CD4-positive, CD25-positive, alpha-beta regulatory T cell (primary cell): ENCODE data around the gene IFNG-AS1. TPM values are rescaled to one million over a fixed set of nuclear protein-coding genes. Genes with fewer than 3 reads are reported as not detected.

Experiments used
- ATAC-seq, 2 donors: fragments of 150-1000 bp; cut with Tn5 transposase; one replicate each; pipeline ENCODE4 v1.10.0; 2021; ENCODE audit warnings: low read depth in 2 of 2, moderate number of reproducible peaks in 2 of 2, moderate library complexity in 1 of 2
- DNase-seq, 3 donors: peaks; one replicate each; pipeline versions ENCODE4 v3.0.0 to v3.0.0-alpha.2; 2012 to 2022; ENCODE audit warnings: mixed read lengths in 1 of 3
- H3K27ac ChIP-seq: one replicate; pipeline ENCODE4 v1.7.0; 2013; ENCODE audit warnings: mild to moderate bottlenecking, low read length; ENCODE audit not compliant: insufficient read depth, poor library complexity, severe bottlenecking
- H3K27me3 ChIP-seq: one replicate; pipeline ENCODE4 v1.7.0; 2013; ENCODE audit warnings: low read length; ENCODE audit not compliant: control insufficient read depth, insufficient read depth
- H3K36me3 ChIP-seq: one replicate; pipeline ENCODE4 v1.7.0; 2013; ENCODE audit warnings: mild to moderate bottlenecking, low read length, moderate library complexity; ENCODE audit not compliant: control insufficient read depth, insufficient read depth
- H3K4me1 ChIP-seq: 2 replicates; pipeline ENCODE4 v1.7.0; 2013; ENCODE audit warnings: mild to moderate bottlenecking, low read length; ENCODE audit not compliant: insufficient read depth, control insufficient read depth, poor library complexity, severe bottlenecking
- H3K4me3 ChIP-seq: one replicate; pipeline ENCODE4 v1.7.0; 2013; ENCODE audit warnings: low read depth, mild to moderate bottlenecking, low read length, moderate library complexity
- H3K9me3 ChIP-seq, 2 experiments: 1 replicate in 1 of 2; 2 replicates in 1 of 2; pipeline ENCODE4 v1.7.0; 2013; ENCODE audit warnings: low read length in 2 of 2, mild to moderate bottlenecking in 1 of 2, moderate library complexity in 1 of 2; ENCODE audit not compliant: control insufficient read depth in 2 of 2
- H3K27ac Mint-ChIP-seq, 3 donors: one replicate each; pipeline ENCODE4 v1.8.0; 2020 to 2022; ENCODE audit warnings: mild to moderate bottlenecking in 3 of 3, mixed read lengths in 3 of 3, moderate library complexity in 2 of 3
- H3K27me3 Mint-ChIP-seq: one replicate; pipeline ENCODE4 v1.8.0; 2022; ENCODE audit warnings: mild to moderate bottlenecking, mixed read lengths
- H3K36me3 Mint-ChIP-seq: one replicate; pipeline ENCODE4 v1.8.0; 2020; ENCODE audit warnings: mixed read lengths
- H3K4me1 Mint-ChIP-seq, 4 donors: one replicate each; pipeline ENCODE4 v1.8.0; 2020 to 2022; ENCODE audit warnings: mixed read lengths in 4 of 4, mild to moderate bottlenecking in 1 of 4
- H3K4me3 Mint-ChIP-seq, 4 donors: one replicate each; pipeline ENCODE4 v1.8.0; 2020 to 2022; ENCODE audit warnings: mild to moderate bottlenecking in 4 of 4, mixed read lengths in 4 of 4, moderate library complexity in 3 of 4
- H3K9me3 Mint-ChIP-seq, 7 donors: one replicate each; pipeline ENCODE4 v1.8.0; 2020 to 2022; ENCODE audit warnings: mixed read lengths in 7 of 7, mild to moderate bottlenecking in 3 of 7, moderate library complexity in 2 of 7
- polyA plus RNA-seq, 4 donors: library from polyadenylated mRNA; unstranded; fragments of 300-500 nt; fragmentation: Illumina TruSeq; gene quantifications; one replicate each; pipeline ENCODE4 v1.2.3, GENCODE V29; 2021
- total RNA-seq: library from RNA; stranded (reverse); gene quantifications from one replicate; pipeline ENCODE4 v1.2.3, GENCODE V29; 2022

IFNG-AS1 gene
- total and polyA plus RNA-seq, 5 donors from 2014 or later = 0.24 to 9.3 (median 2.5) TPM

DNA sequence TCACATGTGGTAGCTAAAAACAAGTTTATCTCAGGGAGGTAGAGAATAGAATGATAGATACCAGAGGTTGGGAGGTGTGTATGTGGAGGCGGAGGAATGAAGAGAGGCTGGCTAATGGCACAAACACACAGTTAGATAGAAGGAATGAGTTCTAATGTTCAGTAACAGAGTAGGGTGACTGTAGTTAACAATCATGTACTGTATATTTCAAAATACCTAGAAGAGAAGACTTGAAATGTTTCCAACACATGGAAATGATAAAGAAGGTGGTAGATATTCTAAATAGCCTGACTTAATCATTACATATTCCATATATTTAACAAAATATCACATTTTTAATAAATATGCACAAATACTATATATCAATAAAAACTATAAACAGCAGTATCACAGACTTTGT, 8.9 kb upstream of the IFNG-AS1 start:
- Histone ChIP-seq H3K27me3 (peaks cover 2% of the 10 kb centered on the region), H3K27ac (no peak overlapping the region), H3K4me3 (no peak overlapping the region), H3K4me1 (no peaks in the 10 kb centered on the region), H3K9me3 (no peaks in the 10 kb centered on the region), H3K36me3 (no peaks in the 10 kb centered on the region)
- H3K27me3 Mint-ChIP-seq = peaks cover 11% of the 10 kb centered on the region
- no peak for ATAC-seq
- no peaks in the 10 kb centered on the region for H3K4me1 Mint-ChIP-seq
- H3K9me3 Mint-ChIP-seq = peaks cover 0 to 9% (median 0%) of the 10 kb centered on the region in 7 donors
- no peaks in the 10 kb centered on the region for H3K36me3 Mint-ChIP-seq
- H3K27ac Mint-ChIP-seq = peak overlapping the region in 1 of 3 donors; percentile 50
- DNase-seq = no peak
- H3K4me3 Mint-ChIP-seq = no peak overlapping the region

DNA sequence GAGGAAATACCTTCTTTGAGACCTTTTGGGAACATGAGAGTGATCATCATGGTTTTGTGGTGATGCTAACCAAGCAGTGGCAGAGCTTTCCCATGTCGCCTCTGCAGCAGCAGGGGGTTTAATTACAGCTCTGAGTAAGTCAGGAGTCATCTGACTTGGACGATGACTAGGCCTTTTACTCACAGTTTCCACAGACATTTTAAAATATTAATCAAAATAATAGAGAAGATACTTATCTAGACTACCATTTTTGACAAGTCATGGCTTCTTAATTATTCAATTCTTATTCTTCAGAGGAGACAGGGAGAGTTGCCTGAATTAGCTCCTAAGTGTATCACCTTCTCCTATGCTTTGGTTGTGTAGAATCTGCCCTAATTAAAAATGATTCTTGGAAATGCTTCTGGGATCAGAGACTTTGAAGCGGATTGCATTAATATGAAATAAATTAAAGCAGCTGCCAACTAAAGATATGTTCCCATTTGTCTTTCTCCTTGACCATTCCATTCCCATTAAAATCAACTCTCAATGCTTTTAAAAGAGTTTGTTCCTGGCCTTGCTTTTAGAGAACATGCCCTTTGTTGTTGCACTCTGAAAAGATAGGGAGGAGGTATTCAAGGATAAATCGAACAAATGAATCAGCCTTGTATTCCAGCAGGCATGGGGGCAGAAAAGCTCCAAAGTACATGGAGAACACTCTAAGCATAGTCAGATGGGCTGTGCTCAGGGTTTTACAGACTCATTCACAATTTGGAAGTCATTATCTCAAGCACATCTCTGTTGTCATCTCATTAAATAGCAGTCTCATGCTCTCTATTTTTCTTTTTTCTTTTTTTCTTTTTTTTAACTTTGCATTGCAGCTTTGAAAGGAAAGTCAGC, 7.7 kb upstream of the IFNG-AS1 start:
- H3K9me3 Mint-ChIP-seq = peaks cover 0 to 9% (median 0%) of the 10 kb centered on the region in 7 donors
- H3K27me3 Mint-ChIP-seq = peaks cover 11% of the 10 kb centered on the region
- no peak overlapping the region for H3K4me3 Mint-ChIP-seq

DNA sequence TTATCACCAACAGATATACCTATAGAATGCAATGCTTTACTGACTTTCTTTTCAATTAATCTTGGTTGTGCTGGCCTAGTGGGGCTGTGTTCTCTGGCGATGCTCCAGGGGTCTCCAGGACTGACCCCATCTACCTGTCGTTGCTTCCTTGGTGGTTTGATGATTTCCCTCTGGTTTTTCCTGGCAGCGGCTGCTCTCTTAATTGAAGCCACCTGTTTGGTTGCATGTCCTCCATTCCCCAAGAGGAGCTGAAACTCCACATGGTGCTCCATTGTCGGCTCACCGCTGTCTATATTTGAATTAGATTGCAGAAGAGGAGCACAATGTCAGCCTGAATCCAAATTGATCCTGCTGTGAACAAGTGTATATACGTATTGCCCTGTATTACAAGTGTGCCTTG, 7.1 kb upstream of the IFNG-AS1 start:
- no peaks in the 10 kb centered on the region for H3K4me1 ChIP-seq
- H3K36me3 Mint-ChIP-seq = no peaks in the 10 kb centered on the region
- H3K27me3 ChIP-seq = peaks cover 2% of the 10 kb centered on the region
- H3K9me3 ChIP-seq = no peaks in the 10 kb centered on the region
- DNase-seq = no peak
- no peak overlapping the region for H3K27ac ChIP-seq
- H3K4me3 ChIP-seq = no peak overlapping the region
- H3K4me3 Mint-ChIP-seq = no peak overlapping the region
- H3K27ac Mint-ChIP-seq = no peak overlapping the region
- H3K27me3 Mint-ChIP-seq = peaks cover 11% of the 10 kb centered on the region
- no peaks in the 10 kb centered on the region for H3K36me3 ChIP-seq
- ATAC-seq = no peak
- peaks cover 0 to 2% (median 0%) of the 10 kb centered on the region in 4 donors for H3K4me1 Mint-ChIP-seq
- H3K9me3 Mint-ChIP-seq = peaks cover 0 to 11% (median 0%) of the 10 kb centered on the region in 7 donors

More for the DNA sequence above, 7.7 kb upstream of the IFNG-AS1 start:
- Mint-ChIP-seq H3K36me3 (no peaks in the 10 kb centered on the region), H3K4me1 (no peaks in the 10 kb centered on the region), H3K27ac (peak overlapping the region in 1 of 3 donors; percentile 18)
- no peak for ATAC-seq
- H3K4me1 ChIP-seq = no peaks in the 10 kb centered on the region
- peaks cover 2% of the 10 kb centered on the region for H3K27me3 ChIP-seq
- no peaks in the 10 kb centered on the region for H3K36me3 ChIP-seq
- no peak overlapping the region for H3K27ac ChIP-seq
- H3K9me3 ChIP-seq = no peaks in the 10 kb centered on the region
- no peak overlapping the region for H3K4me3 ChIP-seq
- no peak for DNase-seq

- Histone ChIP-seq H3K36me3 (no peaks in the 10 kb centered on the region), H3K9me3 (no peaks in the 10 kb centered on the region), H3K27me3 (peaks cover 2% of the 10 kb centered on the region), H3K4me1 (peaks cover 22% of the 10 kb centered on the region), H3K4me3 (no peak overlapping the region), H3K27ac (no peak overlapping the region)
- DNase-seq (no peak), ATAC-seq (no peak)
- Mint-ChIP-seq H3K27me3 (peaks cover 18% of the 10 kb centered on the region), H3K27ac (no peak overlapping the region), H3K36me3 (no peaks in the 10 kb centered on the region), H3K9me3 (peaks cover 0 to 7% (median 0%) of the 10 kb centered on the region in 7 donors), H3K4me1 (peaks cover 8 to 27% (median 14%) of the 10 kb centered on the region in 4 donors), H3K4me3 (no peak overlapping the region)
Observed at GRCh38 chr12:67986632-67987031, 2.6 kb upstream of the IFNG-AS1 start.

DNA sequence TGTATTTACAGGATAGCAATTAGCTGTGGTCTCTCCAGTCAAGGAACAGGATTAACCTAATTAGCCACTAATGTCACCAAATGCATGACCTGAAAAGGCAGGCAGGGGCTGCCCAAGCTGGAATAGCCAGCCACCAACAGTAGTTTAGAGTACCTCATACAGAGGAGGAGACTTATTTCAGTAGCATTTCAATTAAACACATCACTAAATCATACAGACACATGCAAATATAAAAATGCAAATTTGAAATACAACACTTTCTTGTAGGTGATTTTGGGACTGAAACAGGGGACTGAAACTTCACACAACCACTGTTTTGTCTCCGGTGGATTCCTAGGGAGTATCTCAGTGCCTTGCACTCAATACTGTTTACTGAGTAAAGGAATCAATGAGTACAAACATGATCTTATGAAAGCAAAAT, 636 bp upstream of the IFNG-AS1 start:
- Histone ChIP-seq H3K4me3 (no peak overlapping the region), H3K36me3 (no peaks in the 10 kb centered on the region), H3K4me1 (peaks cover 22% of the 10 kb centered on the region), H3K27me3 (peaks cover 2% of the 10 kb centered on the region), H3K9me3 (no peaks in the 10 kb centered on the region), H3K27ac (no peak overlapping the region)
- Mint-ChIP-seq H3K27ac (peak overlapping the region; percentile 47 to 68 (median 50)), H3K4me1 (peaks cover 8 to 34% (median 15%) of the 10 kb centered on the region in 4 donors), H3K27me3 (peaks cover 10% of the 10 kb centered on the region), H3K36me3 (no peaks in the 10 kb centered on the region), H3K4me3 (peak overlapping the region in 3 of 4 donors; percentile 20 to 85 (median 49)), H3K9me3 (peaks cover 0 to 7% (median 0%) of the 10 kb centered on the region in 7 donors)
- DNase-seq (no peak), ATAC-seq (no peak)

- Histone ChIP-seq H3K4me1 (peaks cover 22% of the 10 kb centered on the region), H3K36me3 (no peaks in the 10 kb centered on the region), H3K27ac (no peak overlapping the region), H3K9me3 (no peaks in the 10 kb centered on the region), H3K4me3 (peak overlapping the region; percentile 8), H3K27me3 (no peaks in the 10 kb centered on the region)
- DNase-seq = peak in 1 of 3 donors; percentile 32
- Mint-ChIP-seq H3K4me3 (peak overlapping the region; percentile 3 to 57 (median 51)), H3K9me3 (peaks cover 0 to 7% (median 0%) of the 10 kb centered on the region in 7 donors), H3K36me3 (no peaks in the 10 kb centered on the region), H3K4me1 (peaks cover 8 to 34% (median 15%) of the 10 kb centered on the region in 4 donors), H3K27ac (peak overlapping the region in 2 of 3 donors; percentile 47 to 68), H3K27me3 (peaks cover 20% of the 10 kb centered on the region)
- peak; percentile 47 to 66 for ATAC-seq
Observed at GRCh38 chr12:67991158-67991557, 1.9 kb downstream of the IFNG-AS1 start.

DNA sequence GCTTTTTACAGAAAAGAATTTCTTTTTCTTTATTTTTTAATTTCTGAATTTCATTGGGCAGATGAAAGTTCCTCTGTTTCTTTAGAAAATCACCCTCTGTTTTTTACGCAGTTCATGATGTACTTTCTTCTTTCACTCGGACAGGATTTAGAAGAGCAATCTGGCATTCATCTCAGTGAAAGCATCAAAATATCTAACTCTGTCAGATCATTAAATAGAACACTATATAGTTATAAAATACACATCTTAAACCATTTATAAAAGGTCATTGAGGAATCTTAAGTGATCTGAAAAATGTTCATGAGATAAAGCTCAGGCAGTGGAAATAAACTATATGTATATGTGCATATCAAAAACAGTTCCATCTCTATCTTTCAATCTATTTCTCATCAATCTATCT, 3.9 kb downstream of the IFNG-AS1 start:
- Histone ChIP-seq H3K4me1 (peaks cover 22% of the 10 kb centered on the region), H3K9me3 (no peaks in the 10 kb centered on the region), H3K27me3 (no peaks in the 10 kb centered on the region), H3K36me3 (no peaks in the 10 kb centered on the region), H3K4me3 (no peak overlapping the region), H3K27ac (no peak overlapping the region)
- Mint-ChIP-seq H3K36me3 (no peaks in the 10 kb centered on the region), H3K9me3 (no peaks in the 10 kb centered on the region), H3K27ac (no peak overlapping the region), H3K27me3 (peaks cover 26% of the 10 kb centered on the region), H3K4me1 (peaks cover 8 to 34% (median 15%) of the 10 kb centered on the region in 4 donors), H3K4me3 (no peak overlapping the region)
- DNase-seq = no peak
- no peak for ATAC-seq
